ENCODE results near the gene TMEM229B. TPM values are rescaled to one million over a fixed set of nuclear protein-coding genes. Genes with fewer than 3 reads are reported as not detected.

Gene TMEM229B
- total RNA-seq, 1 donor from 2014 or later = 2.2 TPM

DNA sequence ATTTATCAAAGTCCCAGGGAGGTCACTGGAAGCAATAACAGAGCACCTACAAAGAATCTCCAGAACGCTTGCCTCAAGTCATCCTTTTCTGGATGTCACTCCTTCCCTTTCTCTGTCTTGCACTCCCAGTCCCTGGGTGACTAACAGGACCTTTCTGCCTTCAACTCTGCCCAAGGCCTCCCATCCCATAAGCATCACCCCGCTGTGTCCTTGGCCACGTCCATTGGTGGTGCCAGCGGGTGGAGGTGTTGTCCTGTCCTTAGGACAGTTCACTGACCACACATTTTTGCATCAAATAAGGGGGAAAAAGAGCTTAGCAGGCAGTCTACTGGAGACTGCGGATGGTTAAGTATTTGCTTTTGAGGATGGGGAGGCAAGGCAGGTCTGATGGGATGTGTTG, 52.9 kb downstream of the TMEM229B start:
- no peak for DNase-seq
- intact Hi-C loops (cut with micrococcal nuclease) = no loop called here
- no peak for ATAC-seq

DNA sequence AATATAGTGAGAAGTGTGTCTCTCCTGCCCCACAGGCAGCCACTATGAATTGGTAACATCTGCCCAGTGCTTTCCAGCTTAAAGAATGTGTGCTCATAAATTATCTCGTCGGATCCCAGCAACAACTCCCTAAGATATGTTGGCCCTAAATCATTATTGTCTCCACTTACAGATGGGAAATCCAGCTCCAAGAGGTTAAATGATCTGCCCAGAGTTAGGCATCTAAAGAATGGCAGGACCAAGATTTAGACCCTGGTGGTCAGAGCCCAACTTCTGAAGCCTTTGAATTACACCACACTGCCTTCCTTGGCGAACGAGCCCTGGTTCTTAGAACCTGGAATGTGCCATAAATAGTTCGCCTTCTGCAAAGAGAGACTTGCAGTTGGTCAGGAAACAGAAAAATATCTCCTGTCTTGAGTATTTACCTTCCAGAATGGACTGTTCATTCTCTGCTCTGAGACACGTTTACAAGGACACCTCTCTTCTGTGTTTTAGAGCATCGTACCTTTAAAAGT, 56.4 kb downstream of the TMEM229B start:
- ATAC-seq (no peak), DNase-seq (no peak)
- intact Hi-C loops (cut with micrococcal nuclease) = no loop called here

DNA sequence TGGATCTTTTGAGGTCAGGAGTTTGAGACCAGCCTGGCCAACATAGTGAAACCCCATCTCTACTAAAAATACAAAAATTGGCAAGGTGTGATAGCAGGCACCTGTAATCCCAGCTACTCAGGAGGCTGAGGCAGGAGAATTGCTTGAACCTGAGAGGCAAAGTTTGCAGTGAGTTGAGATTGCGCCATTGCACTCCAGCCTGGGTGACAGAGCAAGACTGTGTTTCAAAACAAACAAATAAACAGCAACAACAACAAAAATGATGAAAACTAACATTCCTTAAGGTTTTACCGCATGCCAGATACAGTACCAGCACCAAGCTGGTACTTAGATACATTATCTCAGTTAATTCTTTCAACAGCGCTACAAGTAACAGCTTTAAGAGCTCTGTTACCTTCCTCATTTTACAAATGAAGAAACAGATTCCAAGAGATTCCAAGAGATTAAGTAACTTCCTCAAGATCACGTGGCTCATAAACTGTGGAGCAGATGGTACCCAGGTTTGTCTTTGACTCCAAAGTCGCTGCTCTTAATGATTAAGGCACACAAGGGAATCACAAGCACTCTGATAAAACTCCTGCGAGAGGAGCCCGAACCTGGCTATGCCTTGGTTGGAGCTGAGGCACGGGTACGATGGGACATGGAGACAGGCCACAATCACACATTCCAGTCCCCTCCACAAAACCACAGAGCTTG, 58.9 kb downstream of the TMEM229B start:
- DNase-seq (no peak), ATAC-seq (no peak)
- intact Hi-C loops (cut with micrococcal nuclease) = no loop called here

DNA sequence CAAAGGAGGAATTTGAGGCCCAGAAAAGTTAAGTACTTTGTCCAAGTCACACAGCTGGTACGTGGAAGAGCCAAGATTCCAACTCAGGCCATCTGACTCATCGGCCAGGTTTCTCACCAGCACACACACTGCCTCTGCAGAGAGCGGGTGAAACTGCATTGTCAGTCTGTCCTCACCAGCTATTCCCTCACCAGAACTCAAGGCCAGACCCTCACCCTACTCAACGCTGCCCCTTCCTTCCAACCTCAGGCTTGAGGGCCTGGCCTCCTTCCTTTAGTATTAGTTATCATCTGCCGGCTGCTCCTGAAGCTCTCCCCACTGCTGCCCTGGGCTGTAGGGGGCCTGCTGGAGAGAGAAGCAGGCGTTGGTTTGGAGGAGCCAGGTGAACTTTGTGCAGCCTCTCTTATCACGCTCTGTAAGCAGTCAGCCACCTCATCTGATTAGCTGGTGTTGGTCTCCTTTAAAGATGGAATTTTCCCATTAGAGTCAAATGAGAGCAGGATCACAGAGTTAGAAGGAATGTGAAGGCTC, 60.0 kb downstream of the TMEM229B start:
- peak; percentile 9 for ATAC-seq
- intact Hi-C loops (cut with micrococcal nuclease) = no loop called here
- DNase-seq = no peak

DNA sequence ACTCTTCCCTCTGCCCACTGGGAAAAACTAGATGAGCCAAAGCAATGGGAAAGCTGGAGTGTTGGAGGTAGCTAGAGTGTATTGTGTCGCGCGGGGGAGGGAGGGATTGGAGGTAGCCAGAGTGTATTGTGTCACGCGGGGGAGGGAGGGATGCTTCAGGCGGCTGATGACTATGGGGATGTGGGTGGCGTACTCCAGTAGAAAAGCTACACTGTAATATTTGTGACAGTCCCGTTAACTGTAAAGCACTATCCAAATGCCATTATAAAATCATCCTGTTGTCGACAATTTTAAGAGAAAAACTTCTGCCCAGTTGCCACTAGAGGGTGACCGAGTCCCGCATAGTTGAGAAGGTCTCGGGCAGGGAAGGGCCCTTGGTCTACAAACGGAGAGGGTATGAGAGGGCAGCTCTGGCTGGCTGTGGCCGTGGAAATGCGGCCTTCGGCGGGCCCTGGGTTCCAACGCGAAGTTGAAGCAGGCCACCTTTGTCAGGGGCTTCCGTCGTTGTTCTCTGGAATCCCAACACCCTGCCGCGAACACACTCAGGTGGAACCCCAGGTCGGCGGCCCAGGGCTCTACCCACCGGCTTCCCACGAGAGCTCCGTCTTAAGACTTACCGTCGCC, 61.4 kb downstream of the TMEM229B start:
- ATAC-seq (peak; percentile 93), DNase-seq (peak; percentile 74)
- intact Hi-C loops (cut with micrococcal nuclease) = loop anchor here (2.0 kb wide), 1 partner anchor 144 kb away; no protein-coding TSS in a partner anchor

DNA sequence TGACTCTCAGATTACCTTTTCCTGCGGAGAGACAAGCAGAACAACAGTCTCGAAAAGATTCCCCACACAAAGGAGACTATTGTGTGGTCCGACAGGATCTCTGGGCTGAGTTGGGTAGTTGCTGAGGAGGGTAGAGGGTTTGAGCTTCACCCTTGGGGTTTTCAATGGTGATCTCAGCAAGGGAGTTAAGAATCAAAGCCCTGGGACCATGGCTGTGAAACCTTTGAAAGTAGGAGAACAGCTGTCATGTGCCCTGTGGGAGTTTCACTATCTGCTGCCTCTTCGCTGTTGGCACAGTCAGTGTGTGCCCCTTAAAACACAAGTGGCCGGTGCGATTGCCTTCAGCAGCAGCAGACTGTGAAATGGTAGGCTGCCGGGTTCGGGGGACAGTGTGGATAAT, 62.4 kb downstream of the TMEM229B start:
- intact Hi-C loops (cut with micrococcal nuclease) = loop anchor here (2.0 kb wide), 1 partner anchor 145 kb away; no protein-coding TSS in a partner anchor
- DNase-seq (no peak), ATAC-seq (peak; percentile 56)

DNA sequence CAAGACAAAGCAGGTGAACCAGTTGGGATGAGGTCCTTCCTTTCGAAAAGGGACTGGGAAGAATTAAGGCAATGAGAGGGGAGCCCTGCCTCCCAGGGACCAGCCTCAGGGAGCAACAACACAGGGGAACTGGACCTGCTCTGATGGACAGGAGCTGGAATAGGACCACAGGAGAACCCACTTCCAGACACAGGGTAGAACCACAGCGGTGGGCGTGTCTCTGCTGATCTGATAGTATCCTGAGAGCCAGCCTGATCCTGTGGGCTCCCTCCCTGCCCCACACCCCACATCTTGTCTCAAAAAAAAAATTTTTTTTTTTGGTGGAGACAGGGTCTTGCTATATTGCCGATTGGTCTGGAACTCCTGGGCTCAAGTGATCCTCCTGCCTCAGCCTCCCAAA, 62.9 kb downstream of the TMEM229B start:
- DNase-seq = no peak
- ATAC-seq = no peak
- intact Hi-C loops (cut with micrococcal nuclease) = loop anchor here (2.0 kb wide), 1 partner anchor 145 kb away; no protein-coding TSS in a partner anchor

DNA sequence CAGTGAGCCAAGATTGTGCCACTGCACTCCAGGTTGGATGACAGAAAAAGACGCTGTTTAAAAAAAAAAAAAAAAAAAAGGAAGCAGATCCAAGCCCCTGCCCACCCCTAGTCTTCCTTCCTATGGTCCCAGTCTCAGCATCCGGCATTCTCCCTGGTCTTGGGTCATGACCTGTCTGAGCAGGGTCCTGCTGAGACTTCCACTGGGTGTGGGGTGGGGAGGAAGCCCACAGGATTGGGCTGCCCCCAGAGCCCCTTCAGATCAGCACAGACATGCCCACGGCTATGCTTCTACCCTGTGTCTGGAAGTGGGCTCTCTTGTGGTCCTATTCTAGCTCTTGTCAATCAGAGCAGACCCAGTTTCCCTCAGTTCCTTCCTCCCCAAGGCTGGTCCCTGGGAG, 64.0 kb downstream of the TMEM229B start:
- ATAC-seq (no peak), DNase-seq (no peak)
- intact Hi-C loops (cut with micrococcal nuclease) = no loop called here

DNA sequence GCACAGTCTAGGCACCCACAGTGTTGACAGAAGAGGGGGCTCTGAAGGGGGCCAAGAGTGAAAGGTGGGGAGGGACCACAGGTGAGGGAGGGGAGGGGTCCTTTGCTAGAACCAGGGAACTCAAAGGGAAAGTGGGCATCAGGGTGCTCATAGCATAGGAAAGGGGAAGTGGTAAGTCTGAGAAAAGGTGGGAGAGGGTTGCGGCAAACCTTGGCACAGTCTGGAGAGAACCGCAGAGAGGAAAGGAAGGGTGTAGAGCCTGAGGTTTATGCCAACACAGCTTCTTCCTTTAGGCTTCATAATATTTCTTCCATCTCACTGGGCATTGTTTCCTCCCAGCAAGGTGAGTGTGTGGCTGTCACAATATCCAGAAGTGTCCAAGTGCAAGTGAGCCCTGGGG, 65.1 kb downstream of the TMEM229B start:
- ATAC-seq = no peak
- DNase-seq = no peak
- intact Hi-C loops (cut with micrococcal nuclease) = no loop called here

DNA sequence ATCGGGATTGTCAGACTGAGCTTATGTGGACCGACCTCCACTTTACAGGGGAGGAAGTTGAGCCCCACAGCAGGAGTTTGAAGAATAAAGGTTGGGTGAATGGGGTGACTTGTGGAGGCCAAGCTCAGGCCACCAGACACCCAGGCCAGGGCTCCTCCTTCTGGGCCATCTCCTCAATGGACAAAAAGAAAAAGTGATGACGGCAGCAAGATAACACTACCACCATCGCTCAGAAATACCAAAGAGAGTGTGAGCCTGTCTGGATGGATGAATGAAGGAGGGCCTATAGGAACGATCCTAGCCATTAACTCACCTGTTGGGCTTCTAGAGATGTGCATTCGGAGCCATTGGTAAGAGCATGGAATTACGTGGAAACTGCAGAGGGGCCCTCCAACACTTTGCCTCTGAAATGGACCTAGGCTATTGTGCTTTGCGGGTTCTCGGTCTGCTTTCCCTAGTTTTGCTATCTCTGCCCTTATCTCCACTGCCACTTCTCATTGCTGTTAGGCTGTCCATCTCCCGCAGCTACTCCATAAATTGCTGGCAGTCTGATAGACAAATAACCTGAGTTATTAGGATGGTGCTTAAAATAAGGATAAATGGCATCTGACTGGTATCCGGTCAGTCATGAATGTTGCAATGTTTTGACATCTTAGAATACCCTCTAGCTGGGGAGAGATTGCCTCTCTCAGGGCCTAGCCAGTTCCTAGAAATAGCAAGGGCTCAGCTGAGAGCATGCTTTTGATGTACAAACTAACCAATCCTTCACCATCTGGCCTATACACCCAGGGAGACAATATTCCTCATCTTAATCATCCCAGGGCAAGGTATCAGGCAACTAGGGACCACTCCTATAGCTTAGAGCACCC, 66.9 kb downstream of the TMEM229B start:
- ATAC-seq = no peak
- DNase-seq = no peak
- intact Hi-C loops (cut with micrococcal nuclease) = no loop called here

Small RNA genes within 50 kb of the gene (microRNA-seq; reads per million reads assigned to microRNA genes)
- not detected for gene MIR5694 (ENCODE audit: borderline number of aligned reads)

Other genes starting within 250 kb of the TMEM229B start
- 16.2 TPM for gene PALS1, start 247.3 kb downstream of the TMEM229B start, total RNA-seq
- gene ATP6V1D, start 128.9 kb downstream of the TMEM229B start, total RNA-seq = 155 TPM
- 104 TPM for gene EIF2S1, start 128.4 kb downstream of the TMEM229B start, total RNA-seq
- not detected for gene PLEK2, start 76.6 kb downstream of the TMEM229B start, total RNA-seq
- gene PLEKHH1, start 44.6 kb upstream of the TMEM229B start, total RNA-seq = 5.5 TPM
- gene PIGH, start 111.5 kb upstream of the TMEM229B start, total RNA-seq = 11.2 TPM
- 0.99 TPM for gene ARG2, start 131.2 kb upstream of the TMEM229B start, total RNA-seq
- gene VTI1B, start 185.9 kb upstream of the TMEM229B start, total RNA-seq = 133 TPM
- gene RDH11, start 207.0 kb upstream of the TMEM229B start, total RNA-seq = 12.5 TPM
- not detected for gene RDH12, start 213.2 kb upstream of the TMEM229B start, total RNA-seq